ENCODE data around the gene PPP1R2B. TPM values are rescaled to one million over a fixed set of nuclear protein-coding genes. Genes with fewer than 3 reads are reported as not detected.

Gene PPP1R2B
- total and polyA plus RNA-seq, 2 of the 4 experiments (the other 2 are of a cell fraction): not detected

GRCh38 chr5:156892223-156892622, 42.1 kb downstream of the PPP1R2B start:
- no TSS peak for BruUV-seq (replicated peaks)

More at GRCh38 chr5:156892223-156892622, 42.1 kb downstream of the PPP1R2B start:
- no peaks in the 10 kb centered on the region for H3K4me1 ChIP-seq (ENCODE audit: control insufficient read depth, insufficient read depth, low read length)
- no peaks in the 10 kb centered on the region for H3K27me3 ChIP-seq (ENCODE audit: control insufficient read depth, insufficient read depth, low read length)
- no peak overlapping the region for H2AK5ac ChIP-seq (ENCODE audit: low read depth, low read length)
- POLR2A ChIA-PET (ENCODE audit: unreplicated experiment): no interaction called here
- 36% methylated on average over 1 of the region's 1 CpG; no CpG with 5 or more reads in 1 of the 2 experiments for WGBS, 2 experiments (ENCODE audit: extremely low coverage in 2 of 2, insufficient read length in 1 of 2)
- no peak overlapping the region for H2AK9ac ChIP-seq (replicated peaks; ENCODE audit: low read depth, low read length, poor library complexity)
- H3K9me3 ChIP-seq (ENCODE audit: control insufficient read depth, insufficient read depth, low read length): peaks cover 1% of the 10 kb centered on the region; the same call in 1 of the 2 replicates
- H2BK5ac ChIP-seq (ENCODE audit: low read depth, low read length, poor library complexity, severe bottlenecking): no peak overlapping the region
- dilution Hi-C loops (cut with HindIII; ENCODE audit: low sequenced_read_pairs, unreplicated experiment): no loop called here
- H4K20me1 ChIP-seq (ENCODE audit: insufficient read depth, low read length): no peaks in the 10 kb centered on the region
- no peak for DNase-seq
- H4K5ac ChIP-seq (ENCODE audit: low read depth, low read length): no peak overlapping the region
- no peak overlapping the region for H2BK15ac ChIP-seq (ENCODE audit: low read depth, low read length)
- H3K4me2 ChIP-seq (ENCODE audit: low read depth, low read length): no peak overlapping the region
- in situ Hi-C loops (cut with MboI; ENCODE audit: low sequenced_read_pairs): no loop called here
- no peak overlapping the region for H3K23ac ChIP-seq (ENCODE audit: low read depth, low read length)
- no peaks in the 10 kb centered on the region for H3K36me3 ChIP-seq (ENCODE audit: control insufficient read depth, insufficient read depth, low read length)
- H3K56ac ChIP-seq (ENCODE audit: extremely low read depth, insufficient read depth, low read length): no peak overlapping the region
- H4K91ac ChIP-seq (ENCODE audit: insufficient read depth, low read depth, low read length): no peak overlapping the region
- no peak overlapping the region for H2AFZ ChIP-seq (replicated peaks; ENCODE audit: low read length, poor library complexity)
- H3K18ac ChIP-seq (ENCODE audit: low read depth, low read length): no peak overlapping the region
- H3K4ac ChIP-seq (ENCODE audit: low read depth, low read length): no peak overlapping the region
- no peak overlapping the region for H3K4me3 ChIP-seq (ENCODE audit: insufficient read depth, low read depth, low read length)
- no peak overlapping the region for H3K9ac ChIP-seq (ENCODE audit: low read depth, low read length)
- intact Hi-C loops (cut with micrococcal nuclease): no loop called here
- no peaks in the 10 kb centered on the region for H3K79me1 ChIP-seq (ENCODE audit: low read depth in 1 of 2, low read length in 2 of 2)
- no peak overlapping the region for H2BK20ac ChIP-seq (ENCODE audit: low read depth, low read length)
- H3K9me1 ChIP-seq (ENCODE audit: insufficient read depth, low read length): no peaks in the 10 kb centered on the region
- CTCF ChIA-PET: no interaction called here
- H2BK120ac ChIP-seq (ENCODE audit: low read depth, low read length): no peak overlapping the region
- ATAC-seq (ENCODE audit: low read depth): no peak
- no peak overlapping the region for H4K8ac ChIP-seq (ENCODE audit: low read depth in 2 of 2, low read length in 2 of 2)
- no peak overlapping the region for H3K27ac ChIP-seq (ENCODE audit: insufficient read depth, low read length)
- no peak for TF ChIP-seq CHD1 (IDR thresholded peaks at IDR 0.05; ENCODE audit: low read depth, low read length)
- TF ChIP-seq ELK1 (IDR thresholded peaks at IDR 0.05; ENCODE audit: borderline replicate concordance, low read depth, low read length): no peak
- TF ChIP-seq MAZ (IDR thresholded peaks at IDR 0.05; ENCODE audit: borderline replicate concordance, low read depth, low read length): no peak
- no peak for TF ChIP-seq USF2 (IDR thresholded peaks at IDR 0.05; ENCODE audit: low read depth, low read length)
- TF ChIP-seq FOS (IDR thresholded peaks at IDR 0.05; ENCODE audit: low read depth, low read length): no peak
- no peak for TF ChIP-seq RAD21 (IDR thresholded peaks at IDR 0.05; ENCODE audit: low read length)
- no peak for TF ChIP-seq CEBPB (IDR thresholded peaks at IDR 0.05; ENCODE audit: low read depth, low read length)
- TF ChIP-seq RCOR1 (IDR thresholded peaks at IDR 0.05; ENCODE audit: insufficient replicate concordance, low read length): no peak
- TF ChIP-seq POLR2A (IDR thresholded peaks at IDR 0.05; ENCODE audit: low read depth, low read length): no peak
- no peak for TF ChIP-seq NFE2L2 (IDR thresholded peaks at IDR 0.05; ENCODE audit: low read depth, low read length)
- TF ChIP-seq SMC3 (IDR thresholded peaks at IDR 0.05; ENCODE audit: low read depth, low read length): no peak
- TF ChIP-seq BHLHE40 (IDR thresholded peaks at IDR 0.05; ENCODE audit: low read depth, low read length): no peak
- TF ChIP-seq MAFK (IDR thresholded peaks at IDR 0.05; ENCODE audit: low read depth, low read length): no peak
- no peak for TF ChIP-seq RFX5 (IDR thresholded peaks at IDR 0.05; ENCODE audit: low read depth, low read length)
- no peak for TF ChIP-seq CTCF (conservative IDR thresholded peaks at IDR 0.05; ENCODE audit: low read depth, low read length)
- no peak for TF ChIP-seq MXI1 (IDR thresholded peaks at IDR 0.05; ENCODE audit: borderline replicate concordance, low read depth, low read length)
- H3K14ac ChIP-seq (replicated peaks; ENCODE audit: low read depth, low read length): no peak overlapping the region

Measured in IMR-90 (cell line).